CD4-positive, alpha-beta T cell (primary cell): ENCODE measurements around the gene GCNA. TPM values are rescaled to one million over a fixed set of nuclear protein-coding genes. Genes with fewer than 3 reads are reported as not detected.
A peak's percentile ranks its signal among the peaks of the same experiment; 100 is the strongest.

ENCODE experiments used
- ATAC-seq: fragments of 200-7000 bp; cut with Tn5 transposase; one replicate; pipeline ENCODE4 v1.10.0; 2022; ENCODE audit warnings: mild to moderate bottlenecking; ENCODE audit not compliant: poor library complexity
- CTCF ChIA-PET: fragments of 350-600 bp; sonication (Branson Sonifier 250); formaldehyde crosslinking; loops from one replicate; lab custom pipeline; 2021; ENCODE audit warnings: antibody characterized with exemption, inconsistent platforms; lab: Charles Lee
- POLR2A ChIA-PET: fragments of 350-600 bp; sonication (Branson Sonifier 250); formaldehyde crosslinking; loops from one replicate; lab custom pipeline; 2021; ENCODE audit warnings: antibody characterized with exemption, inconsistent platforms; lab: Charles Lee
- DNase-seq, 14 experiments: peaks; one replicate each; pipeline ENCODE4 v3.0.0-alpha.2; 2013 to 2020; ENCODE audit warnings: mixed read lengths in 2 of 14
- H3K27ac ChIP-seq, 2 donors: one replicate each; pipeline versions ENCODE4 v1.5.1 to v1.7.0; 2013; ENCODE audit warnings: low read length in 2 of 2, low read depth in 1 of 2, mild to moderate bottlenecking in 1 of 2
- H3K27me3 ChIP-seq, 2 experiments: 1 replicate in 1 of 2; 2 replicates in 1 of 2; pipeline versions ENCODE4 v1.6.1 to v1.7.0; 2013; ENCODE audit warnings: low read length in 2 of 2, control low read depth in 1 of 2, mild to moderate bottlenecking in 1 of 2, moderate library complexity in 1 of 2; ENCODE audit not compliant: insufficient read depth in 2 of 2, control insufficient read depth in 1 of 2
- H3K36me3 ChIP-seq: one replicate; pipeline ENCODE4 v1.6.1; 2013; ENCODE audit warnings: low read length, control low read depth; ENCODE audit not compliant: insufficient read depth
- H3K4me1 ChIP-seq: one replicate; pipeline ENCODE4 v1.6.1; 2013; ENCODE audit warnings: low read length, control low read depth; ENCODE audit not compliant: insufficient read depth
- H3K4me3 ChIP-seq: one replicate; pipeline ENCODE4 v1.5.1; 2013; ENCODE audit warnings: mild to moderate bottlenecking, low read length, moderate library complexity
- H3K9me3 ChIP-seq, 2 experiments: 1 replicate in 1 of 2; 2 replicates in 1 of 2; pipeline versions ENCODE4 v1.6.1 to v1.7.0; 2013; ENCODE audit warnings: low read length in 2 of 2, mild to moderate bottlenecking in 2 of 2, control low read depth in 1 of 2, moderate library complexity in 1 of 2; ENCODE audit not compliant: control insufficient read depth in 1 of 2, insufficient read depth in 1 of 2
- H3K27ac Mint-ChIP-seq: one replicate; pipeline ENCODE4 v1.8.0; 2020; ENCODE audit warnings: mixed read lengths
- H3K27me3 Mint-ChIP-seq: one replicate; pipeline ENCODE4 v1.8.0; 2021; ENCODE audit warnings: mixed read lengths
- H3K36me3 Mint-ChIP-seq: one replicate; pipeline ENCODE4 v1.8.0; 2021; ENCODE audit warnings: low read depth, mixed read lengths
- H3K4me1 Mint-ChIP-seq: one replicate; pipeline ENCODE4 v1.8.0; 2021; ENCODE audit warnings: low read depth, mixed read lengths
- H3K4me3 Mint-ChIP-seq: one replicate; pipeline ENCODE4 v1.8.0; 2020; ENCODE audit warnings: mild to moderate bottlenecking, mixed read lengths
- H3K9me3 Mint-ChIP-seq: one replicate; pipeline ENCODE4 v1.8.0; 2020; ENCODE audit warnings: mixed read lengths
- intact Hi-C, 2 experiments: fragments of 100-400 bp; cut with DNase I in 1 of 2; cut with micrococcal nuclease in 1 of 2; formaldehyde crosslinking; loops; one replicate each; pipeline versions ENCODE4 v1.15.1 to v1.9.0; 2023 to 2025; cut with DNase I, micrococcal nuclease
- total RNA-seq, 174 experiments: library from RNA in 2 of 174; stranded (reverse) in 2 of 174; gene quantifications; one replicate each; pipeline ENCODE4 v1.2.3 and lab custom pipeline; 2021 to 2026
- TF ChIP-seq, protein P1 (sequence below): fragments of 200-600 bp; IDR thresholded peaks from one replicate; pipeline ENCODE4 v1.8.0; 2022; ENCODE audit warnings: antibody characterized with exemption, mild to moderate bottlenecking

GCNA gene
- total RNA-seq, 2 experiments from 2014 or later: 1.7 to 2.3 TPM

DNA sequence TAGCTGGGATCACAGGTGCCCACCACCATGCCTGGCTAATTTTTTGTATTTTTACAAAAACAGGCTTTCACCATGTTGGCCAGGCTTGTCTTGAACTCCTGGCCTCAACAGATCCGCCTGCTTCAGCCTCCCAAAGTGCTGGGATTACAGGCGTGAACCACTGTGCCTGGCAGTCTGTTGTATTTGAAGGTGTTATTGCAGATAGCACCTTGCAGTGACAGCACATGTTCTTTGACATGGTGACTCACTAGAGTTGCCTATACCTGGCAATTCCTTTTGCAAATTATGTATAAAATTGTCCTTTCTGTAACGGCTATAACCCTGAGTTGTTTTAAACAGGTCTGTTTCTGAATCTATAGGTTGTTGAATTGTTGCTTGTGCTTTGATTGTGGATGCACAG, 37.4 kb upstream of the GCNA start:
- Mint-ChIP-seq H3K27ac (peak overlapping the region; percentile 98), H3K36me3 (peaks cover 88% of the 10 kb centered on the region), H3K4me1 (peaks cover 77% of the 10 kb centered on the region), H3K9me3 (no peaks in the 10 kb centered on the region), H3K4me3 (peak overlapping the region; percentile 85), H3K27me3 (no peaks in the 10 kb centered on the region)
- intact Hi-C loops: loop anchor here in 1 of 2 experiments (5.0 kb wide), 1 partner anchor 36 kb away; the partner anchor contains the start of gene GCNA
- no peak overlapping the region for H3K27ac ChIP-seq
- ATAC-seq: no peak
- peaks cover 37% of the 10 kb centered on the region for H3K4me1 ChIP-seq
- ChIA-PET CTCF (interaction anchor here (1.0 kb wide), 1 partner anchor 10 kb away, joined by 3 read pairs; no protein-coding TSS in a partner anchor), POLR2A (no interaction called here)
- DNase-seq: no peak
- H3K36me3 ChIP-seq: peaks cover 45% of the 10 kb centered on the region
- peak overlapping the region; percentile 24 for H3K4me3 ChIP-seq
- no peaks in the 10 kb centered on the region for H3K27me3 ChIP-seq
- TF ChIP-seq, protein P1, sequence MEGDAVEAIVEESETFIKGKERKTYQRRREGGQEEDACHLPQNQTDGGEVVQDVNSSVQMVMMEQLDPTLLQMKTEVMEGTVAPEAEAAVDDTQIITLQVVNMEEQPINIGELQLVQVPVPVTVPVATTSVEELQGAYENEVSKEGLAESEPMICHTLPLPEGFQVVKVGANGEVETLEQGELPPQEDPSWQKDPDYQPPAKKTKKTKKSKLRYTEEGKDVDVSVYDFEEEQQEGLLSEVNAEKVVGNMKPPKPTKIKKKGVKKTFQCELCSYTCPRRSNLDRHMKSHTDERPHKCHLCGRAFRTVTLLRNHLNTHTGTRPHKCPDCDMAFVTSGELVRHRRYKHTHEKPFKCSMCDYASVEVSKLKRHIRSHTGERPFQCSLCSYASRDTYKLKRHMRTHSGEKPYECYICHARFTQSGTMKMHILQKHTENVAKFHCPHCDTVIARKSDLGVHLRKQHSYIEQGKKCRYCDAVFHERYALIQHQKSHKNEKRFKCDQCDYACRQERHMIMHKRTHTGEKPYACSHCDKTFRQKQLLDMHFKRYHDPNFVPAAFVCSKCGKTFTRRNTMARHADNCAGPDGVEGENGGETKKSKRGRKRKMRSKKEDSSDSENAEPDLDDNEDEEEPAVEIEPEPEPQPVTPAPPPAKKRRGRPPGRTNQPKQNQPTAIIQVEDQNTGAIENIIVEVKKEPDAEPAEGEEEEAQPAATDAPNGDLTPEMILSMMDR: no peak
- H3K9me3 ChIP-seq: no peaks in the 10 kb centered on the region

DNA sequence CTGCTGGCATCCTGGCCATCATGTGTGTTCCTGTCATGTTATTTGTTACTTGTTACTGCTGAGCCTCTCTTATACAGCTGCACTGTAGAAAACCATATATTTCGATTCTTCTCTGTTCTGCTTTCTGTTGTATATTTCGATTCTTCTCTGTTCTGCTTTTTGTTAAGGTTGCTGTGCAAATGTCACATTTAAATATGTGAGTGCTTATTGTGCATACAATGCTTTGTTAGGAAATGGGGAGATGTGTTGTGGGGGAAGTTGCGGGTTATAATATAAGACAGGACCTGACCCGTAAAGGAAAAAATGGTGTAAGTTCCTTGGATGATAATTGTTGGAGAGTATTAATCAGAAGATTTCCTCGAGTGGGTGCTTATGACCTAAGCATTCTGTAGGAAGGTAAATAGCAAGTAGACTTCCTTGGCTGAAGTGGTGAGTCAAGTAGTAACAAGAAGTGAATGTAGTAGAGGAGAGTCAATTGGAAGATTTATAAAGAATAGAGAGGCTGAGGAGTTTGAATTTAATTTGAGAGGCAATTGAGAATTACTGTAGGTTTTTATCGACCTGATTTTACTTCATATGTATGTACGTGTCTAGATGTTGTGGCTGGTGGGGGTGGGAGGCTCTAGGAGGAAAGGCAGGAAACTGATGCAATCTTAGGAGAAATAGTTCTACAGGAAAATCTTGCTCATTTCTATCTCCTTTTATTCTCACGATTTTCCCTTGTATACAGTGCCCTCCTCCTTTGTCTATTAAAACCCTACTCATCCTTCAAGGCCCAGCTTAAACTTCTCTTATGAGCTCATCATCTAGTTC, 36.8 kb upstream of the GCNA start:
- intact Hi-C loops: loop anchor here in 1 of 2 experiments (5.0 kb wide), 1 partner anchor 36 kb away; the partner anchor contains the start of gene GCNA
- peak overlapping the region; percentile 24 for H3K4me3 ChIP-seq
- ATAC-seq: peak; percentile 18
- CTCF ChIA-PET: no interaction called here
- H3K4me3 Mint-ChIP-seq: peak overlapping the region; percentile 85
- no peaks in the 10 kb centered on the region for H3K27me3 ChIP-seq
- peaks cover 78% of the 10 kb centered on the region for H3K4me1 Mint-ChIP-seq
- no peaks in the 10 kb centered on the region for H3K27me3 Mint-ChIP-seq
- no peaks in the 10 kb centered on the region for H3K9me3 ChIP-seq
- DNase-seq: no peak
- H3K36me3 ChIP-seq: peaks cover 51% of the 10 kb centered on the region
- H3K4me1 ChIP-seq: peaks cover 37% of the 10 kb centered on the region
- no peaks in the 10 kb centered on the region for H3K9me3 Mint-ChIP-seq
- H3K27ac Mint-ChIP-seq: peak overlapping the region; percentile 98
- TF ChIP-seq, protein P1: no peak
- peaks cover 87% of the 10 kb centered on the region for H3K36me3 Mint-ChIP-seq
- POLR2A ChIA-PET: no interaction called here
- peak overlapping the region in 1 of 2 donors; percentile 17 for H3K27ac ChIP-seq

DNA sequence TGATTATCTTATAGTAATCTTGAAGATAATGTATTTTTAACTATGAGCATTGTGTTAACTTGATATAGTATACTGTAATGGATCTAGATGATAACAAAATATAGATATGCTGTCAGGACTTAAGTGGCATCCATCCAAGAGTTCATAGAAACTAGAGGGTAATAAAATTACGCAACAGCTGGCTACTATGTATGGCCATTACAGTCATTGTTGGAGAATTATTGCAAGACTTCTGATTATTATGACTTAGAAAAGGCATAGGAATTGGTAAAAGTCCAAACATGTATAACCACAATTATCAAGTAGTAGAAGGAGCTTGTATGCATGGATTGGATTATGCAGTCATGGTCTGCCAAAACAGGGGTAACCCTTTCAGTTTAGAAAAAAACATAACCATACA, 35.8 kb upstream of the GCNA start:
- TF ChIP-seq, protein P1: no peak
- Mint-ChIP-seq H3K4me3 (peak overlapping the region; percentile 85), H3K36me3 (peaks cover 90% of the 10 kb centered on the region), H3K4me1 (peaks cover 79% of the 10 kb centered on the region), H3K9me3 (no peaks in the 10 kb centered on the region), H3K27me3 (no peaks in the 10 kb centered on the region), H3K27ac (peak overlapping the region; percentile 98)
- no peak for ATAC-seq
- DNase-seq: no peak
- no peak overlapping the region for H3K4me3 ChIP-seq
- CTCF ChIA-PET: interaction anchor here (0.6 kb wide), 1 partner anchor 145 kb away, joined by 4 read pairs; no protein-coding TSS in a partner anchor
- H3K4me1 ChIP-seq: peaks cover 42% of the 10 kb centered on the region
- POLR2A ChIA-PET: interaction anchor here (0.7 kb wide), 1 partner anchor 9 kb away, joined by 3 read pairs; the partner anchor contains the start of gene OGT
- H3K27ac ChIP-seq: no peak overlapping the region
- H3K9me3 ChIP-seq: no peaks in the 10 kb centered on the region
- peaks cover 61% of the 10 kb centered on the region for H3K36me3 ChIP-seq
- intact Hi-C loops: loop anchor here in 1 of 2 experiments (5.0 kb wide), 1 partner anchor 35 kb away; the partner anchor contains the start of gene GCNA
- H3K27me3 ChIP-seq: no peaks in the 10 kb centered on the region
